HG03095 (cell line): ENCODE measurements around the gene FAM118A.
"Not testable (repeated sequence)": the region's sequence is repeated elsewhere in the genome, so short reads cannot be mapped to it uniquely, and the experiment has no call there.

Experiments used
- ATAC-seq: cut with Tn5 transposase; IDR thresholded peaks from one replicate; pipeline ENCODE4 v1.9.1; 2021; ENCODE audit warnings: moderate library complexity; ENCODE audit not compliant: unreplicated experiment

FAM118A gene

GRCh38 chr22:45366713-45367112, 57.0 kb downstream of the FAM118A start:
- ATAC-seq: no peak

- ATAC-seq: not testable (repeated sequence)
These were observed 63.9 kb downstream of the FAM118A start for GRCh38 chr22:45373592-45373991.

GRCh38 chr22:45376009-45376408, 66.3 kb downstream of the FAM118A start:
- ATAC-seq: no peak

- ATAC-seq: no peak
These were observed 67.0 kb downstream of the FAM118A start for GRCh38 chr22:45376703-45377102.

GRCh38 chr22:45381348-45381747, 71.6 kb downstream of the FAM118A start:
- no peak for ATAC-seq

- ATAC-seq: no peak
These were observed 79.8 kb downstream of the FAM118A start for GRCh38 chr22:45389546-45389945.
